Measurements from ENCODE around the gene MYF6.

MYF6 gene

GRCh38 chr12:80679346-80680131, 27.9 kb upstream of the MYF6 start:
- no peak for TF ChIP-seq CTCF (IDR thresholded peaks at IDR 0.05; ENCODE audit: control insufficient read depth, insufficient read depth, low read depth, low read length, missing control alignments)
- H3K4me3 ChIP-seq (ENCODE audit: control insufficient read depth, low read depth, low read length): no peak overlapping the region
- DNase-seq (ENCODE audit: low read depth): no peak

GRCh38 chr12:80681287-80681686, 26.1 kb upstream of the MYF6 start:
- H3K4me3 ChIP-seq (ENCODE audit: control insufficient read depth, low read depth, low read length): no peak overlapping the region
- no peak for TF ChIP-seq CTCF (IDR thresholded peaks at IDR 0.05; ENCODE audit: control insufficient read depth, insufficient read depth, low read depth, low read length, missing control alignments)
- no peak for DNase-seq (ENCODE audit: low read depth)

DNA sequence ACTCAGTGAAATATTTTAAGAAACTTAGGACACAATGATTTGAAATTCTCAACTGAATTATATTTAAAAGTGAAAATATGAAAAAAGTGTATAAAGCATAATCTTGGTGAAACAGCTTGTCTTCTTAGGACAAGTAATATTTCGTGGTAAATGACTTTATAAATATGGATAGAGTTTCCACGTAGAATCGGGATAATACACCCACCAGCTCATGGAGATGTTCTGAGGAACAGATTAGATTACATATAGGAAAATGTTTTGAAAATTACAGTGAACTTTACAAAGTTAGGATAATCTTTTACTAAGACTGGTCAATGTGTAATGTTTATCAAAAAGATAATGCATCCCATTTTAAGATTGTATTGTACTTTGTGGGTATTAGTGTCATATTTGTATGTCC, 25.6 kb upstream of the MYF6 start:
- DNase-seq (ENCODE audit: low read depth): no peak
- H3K4me3 ChIP-seq (ENCODE audit: control insufficient read depth, low read depth, low read length): no peak overlapping the region
- TF ChIP-seq CTCF (IDR thresholded peaks at IDR 0.05; ENCODE audit: control insufficient read depth, insufficient read depth, low read depth, low read length, missing control alignments): no peak

DNA sequence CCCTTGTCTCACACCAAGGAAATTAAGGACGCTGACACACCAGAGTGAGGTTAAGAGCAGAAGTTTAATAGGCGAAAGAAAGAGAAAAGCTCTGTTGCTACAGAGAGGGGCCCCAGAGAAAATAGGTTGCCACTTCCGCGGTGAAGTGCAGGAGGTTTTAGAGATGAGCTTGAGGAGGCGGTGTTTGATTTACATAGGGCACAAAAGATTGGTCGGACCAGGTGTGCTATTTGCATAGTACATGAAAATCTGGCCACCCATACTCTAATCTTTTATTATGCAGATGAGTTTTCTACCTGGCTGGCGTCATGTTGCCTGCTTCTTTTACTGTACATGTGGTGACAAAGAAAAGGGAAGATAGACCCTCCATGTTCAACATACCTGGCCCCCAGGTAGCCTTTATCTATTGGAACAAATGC, 23.3 kb upstream of the MYF6 start:
- DNase-seq (ENCODE audit: low read depth): no peak
- no peak for TF ChIP-seq CTCF (IDR thresholded peaks at IDR 0.05; ENCODE audit: control insufficient read depth, insufficient read depth, low read depth, low read length, missing control alignments)
- H3K4me3 ChIP-seq (ENCODE audit: control insufficient read depth, low read depth, low read length): no peak overlapping the region

- TF ChIP-seq CTCF (IDR thresholded peaks at IDR 0.05; ENCODE audit: control insufficient read depth, insufficient read depth, low read depth, low read length, missing control alignments): no peak
- DNase-seq (ENCODE audit: low read depth): no peak
- H3K4me3 ChIP-seq (ENCODE audit: control insufficient read depth, low read depth, low read length): no peak overlapping the region
Observed at GRCh38 chr12:80690090-80690489, 17.3 kb upstream of the MYF6 start.

DNA sequence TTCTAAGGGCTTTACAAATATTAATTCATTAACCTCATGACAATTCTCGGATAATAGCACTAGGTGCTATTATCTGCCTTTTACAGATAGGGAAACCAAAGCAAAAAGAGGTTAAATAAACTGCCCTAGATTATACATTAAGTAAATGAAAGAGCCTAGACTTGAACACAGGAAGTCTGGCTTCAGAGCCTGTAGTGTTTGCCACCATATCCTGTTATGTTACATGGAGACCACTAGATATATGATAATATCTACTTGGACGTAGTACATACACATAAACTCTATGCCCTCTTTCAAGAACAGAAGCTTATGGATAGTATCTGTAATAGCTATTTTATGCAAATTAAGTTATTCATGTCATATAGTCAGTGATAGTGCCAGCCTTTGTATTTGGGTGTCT, 16.9 kb upstream of the MYF6 start:
- no peak overlapping the region for H3K4me3 ChIP-seq (ENCODE audit: control insufficient read depth, low read depth, low read length)
- no peak for DNase-seq (ENCODE audit: low read depth)
- no peak for TF ChIP-seq CTCF (IDR thresholded peaks at IDR 0.05; ENCODE audit: control insufficient read depth, insufficient read depth, low read depth, low read length, missing control alignments)

All from AG09309 (cell line).